Brain microvascular endothelial cell (primary cell): ENCODE data around the gene KCNQ1.
A peak's percentile ranks its signal among the peaks of the same experiment; 100 is the strongest.

Experiments used
- DNase-seq: peaks from one replicate; pipeline ENCODE4 v3.0.0-alpha.2; 2020
- H3K27ac ChIP-seq: fragments of 250-450 bp; sonication (Bioruptor Pico); 2 replicates; pipeline ENCODE4 v1.5.1; 2020; ENCODE audit warnings: mild to moderate bottlenecking, moderate library complexity
- H3K27me3 ChIP-seq: fragments of 250-450 bp; sonication (Bioruptor Pico); replicated peaks from 2 replicates; pipeline ENCODE4 v1.5.1; 2020; ENCODE audit warnings: mild to moderate bottlenecking
- H3K36me3 ChIP-seq: fragments of 250-450 bp; sonication (Bioruptor Pico); replicated peaks from 2 replicates; pipeline ENCODE4 v1.5.1; 2020; ENCODE audit warnings: mild to moderate bottlenecking
- H3K4me3 ChIP-seq: 2 replicates; pipeline ENCODE4 v1.5.1; 2011; ENCODE audit warnings: low read depth, mild to moderate bottlenecking, control low read depth, low read length, moderate library complexity
- CTCF ChIP-seq: IDR thresholded peaks from 2 replicates; pipeline ENCODE4 v1.5.1; 2011; ENCODE audit warnings: low read depth, mild to moderate bottlenecking, moderate library complexity, low read length, control low read depth, inconsistent platforms; ENCODE audit errors: missing control alignments
- in situ Hi-C: cut with HindIII; loops from 2 replicates; pipeline ENCODE4 v1.10.0; 2017; ENCODE audit warnings: low sequenced_read_pairs, low pct_ligation_motif_present

Gene KCNQ1

GRCh38 chr11:2748814-2749554, 304.2 kb downstream of the KCNQ1 start:
- no peak for DNase-seq
- Histone ChIP-seq H3K4me3 (no peak overlapping the region), H3K36me3 (no peaks in the 10 kb centered on the region), H3K27me3 (no peaks in the 10 kb centered on the region), H3K27ac (no peak overlapping the region)
- in situ Hi-C loops: no loop called here
- no peak for TF ChIP-seq CTCF

GRCh38 chr11:2750101-2750681, 305.4 kb downstream of the KCNQ1 start:
- in situ Hi-C loops: no loop called here
- DNase-seq: no peak
- H3K36me3 ChIP-seq: no peaks in the 10 kb centered on the region
- no peak for TF ChIP-seq CTCF
- no peak overlapping the region for H3K27ac ChIP-seq
- no peak overlapping the region for H3K4me3 ChIP-seq
- H3K27me3 ChIP-seq: no peaks in the 10 kb centered on the region

GRCh38 chr11:2750682-2751522, 306.1 kb downstream of the KCNQ1 start:
- in situ Hi-C loops: no loop called here
- no peak overlapping the region for H3K4me3 ChIP-seq
- no peak for DNase-seq
- no peak for TF ChIP-seq CTCF
- no peaks in the 10 kb centered on the region for H3K36me3 ChIP-seq
- no peaks in the 10 kb centered on the region for H3K27me3 ChIP-seq
- no peak overlapping the region for H3K27ac ChIP-seq

GRCh38 chr11:2751523-2752203, 306.9 kb downstream of the KCNQ1 start:
- in situ Hi-C loops: no loop called here
- Histone ChIP-seq H3K27me3 (no peaks in the 10 kb centered on the region), H3K36me3 (no peaks in the 10 kb centered on the region), H3K4me3 (no peak overlapping the region), H3K27ac (no peak overlapping the region)
- TF ChIP-seq CTCF: no peak
- DNase-seq: no peak

GRCh38 chr11:2752204-2752770, 307.5 kb downstream of the KCNQ1 start:
- no peak overlapping the region for H3K4me3 ChIP-seq
- no peaks in the 10 kb centered on the region for H3K27me3 ChIP-seq
- peak; percentile 7 for DNase-seq
- in situ Hi-C loops: no loop called here
- H3K27ac ChIP-seq: no peak overlapping the region
- TF ChIP-seq CTCF: no peak
- no peaks in the 10 kb centered on the region for H3K36me3 ChIP-seq
